GM12891 (cell line): Measurements from ENCODE around the gene F8.

Source experiments
- DNase-seq: peaks from one replicate; pipeline ENCODE4 v3.0.0; 2011; ENCODE audit warnings: low spot score; ENCODE audit not compliant: insufficient read length
- FAIRE-seq: peaks from 2 replicates; lab custom pipeline; 2011; peaks lifted over from hg19 to GRCh38; lab: Jason Lieb, UNC
- PAX5 ChIP-seq: IDR thresholded peaks from 2 replicates; pipeline ENCODE4 v1.6.1; 2011; ENCODE audit warnings: low read length, moderate library complexity, mild to moderate bottlenecking; ENCODE audit not compliant: insufficient read depth, severe bottlenecking
- POLR2A ChIP-seq: IDR thresholded peaks from 2 replicates; pipeline ENCODE4 v1.6.1; 2011; ENCODE audit warnings: low read depth, low read length, control low read depth
- POLR2AphosphoS5 ChIP-seq: IDR thresholded peaks from 2 replicates; pipeline ENCODE4 v1.6.1; 2011; ENCODE audit warnings: low read depth, low read length, control low read depth
- POU2F2 ChIP-seq: IDR thresholded peaks from 2 replicates; pipeline ENCODE4 v1.6.1; 2011; ENCODE audit warnings: low read depth, mild to moderate bottlenecking, control low read depth, low read length, moderate library complexity
- SPI1 ChIP-seq: IDR thresholded peaks from 2 replicates; pipeline ENCODE4 v1.6.1; 2011; ENCODE audit warnings: low read depth, low read length, control low read depth
- TAF1 ChIP-seq: IDR thresholded peaks from 2 replicates; pipeline ENCODE4 v1.6.1; 2011; ENCODE audit warnings: low read depth, low read length, control low read depth

F8 gene

DNA sequence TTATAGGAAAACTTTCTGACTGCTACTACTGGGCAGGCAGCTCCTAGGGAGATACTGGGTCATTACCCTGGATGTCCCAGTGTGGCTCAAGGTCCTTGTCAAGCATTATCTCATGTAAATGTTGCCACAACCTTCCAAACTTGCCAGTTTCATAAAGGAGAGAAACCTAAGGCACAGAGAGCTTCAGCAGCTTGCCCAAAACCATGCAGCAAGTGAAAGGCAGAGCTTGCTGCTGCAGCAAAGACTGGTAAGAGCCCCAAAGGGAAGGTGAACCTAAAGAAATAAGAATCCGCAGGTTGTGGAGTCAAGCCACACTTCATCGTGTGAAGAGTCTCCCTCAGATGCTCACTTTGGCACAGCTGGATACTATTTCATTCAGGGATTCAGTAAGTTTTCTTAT is 219.6 kb downstream of the F8 start:
- no peak for FAIRE-seq
- no peak for DNase-seq
- TF ChIP-seq SPI1 = no peak
- TF ChIP-seq POLR2A = no peak
- no peak for TF ChIP-seq POLR2AphosphoS5
- no peak for TF ChIP-seq PAX5
- no peak for TF ChIP-seq TAF1
- no peak for TF ChIP-seq POU2F2

DNA sequence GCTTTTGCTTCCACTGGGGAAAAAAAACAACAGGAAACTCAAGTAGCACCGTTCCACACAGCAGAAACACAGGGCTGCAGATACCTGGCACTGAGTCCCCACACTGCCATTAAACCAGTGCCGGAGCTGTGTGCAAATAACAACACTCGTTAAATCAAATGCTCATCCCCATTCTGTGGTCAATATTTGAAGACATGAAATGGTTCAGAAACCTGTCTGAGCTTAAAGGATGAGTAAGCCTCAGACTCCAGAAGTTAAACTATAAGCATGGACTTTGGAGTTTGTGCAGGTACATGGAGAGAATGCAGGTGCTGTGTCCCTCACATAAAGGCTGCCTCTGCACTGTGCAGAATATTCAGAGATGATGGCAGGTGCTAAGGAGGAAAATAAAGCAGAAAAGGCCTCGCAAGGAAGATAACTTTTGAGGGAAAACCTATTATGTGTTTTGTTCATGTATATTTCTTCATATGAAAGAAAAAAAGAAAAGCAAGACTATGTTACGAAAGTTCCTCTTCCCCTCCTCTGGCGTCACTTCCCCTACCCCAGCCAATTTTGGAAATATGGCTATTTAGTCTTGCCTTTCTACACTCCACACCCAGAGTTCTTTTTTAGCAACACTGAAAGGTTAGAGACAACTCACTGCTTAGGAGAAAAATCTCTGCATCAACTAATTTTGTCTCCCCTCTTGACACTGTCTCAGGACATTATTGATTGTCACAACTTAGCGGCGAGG is 221.9 kb downstream of the F8 start:
- no peak for TF ChIP-seq POLR2A
- no peak for TF ChIP-seq POU2F2
- TF ChIP-seq TAF1 = no peak
- TF ChIP-seq PAX5 = no peak
- TF ChIP-seq POLR2AphosphoS5 = no peak
- TF ChIP-seq SPI1 = no peak
- DNase-seq (no peak), FAIRE-seq (peak; percentile 35)

DNA sequence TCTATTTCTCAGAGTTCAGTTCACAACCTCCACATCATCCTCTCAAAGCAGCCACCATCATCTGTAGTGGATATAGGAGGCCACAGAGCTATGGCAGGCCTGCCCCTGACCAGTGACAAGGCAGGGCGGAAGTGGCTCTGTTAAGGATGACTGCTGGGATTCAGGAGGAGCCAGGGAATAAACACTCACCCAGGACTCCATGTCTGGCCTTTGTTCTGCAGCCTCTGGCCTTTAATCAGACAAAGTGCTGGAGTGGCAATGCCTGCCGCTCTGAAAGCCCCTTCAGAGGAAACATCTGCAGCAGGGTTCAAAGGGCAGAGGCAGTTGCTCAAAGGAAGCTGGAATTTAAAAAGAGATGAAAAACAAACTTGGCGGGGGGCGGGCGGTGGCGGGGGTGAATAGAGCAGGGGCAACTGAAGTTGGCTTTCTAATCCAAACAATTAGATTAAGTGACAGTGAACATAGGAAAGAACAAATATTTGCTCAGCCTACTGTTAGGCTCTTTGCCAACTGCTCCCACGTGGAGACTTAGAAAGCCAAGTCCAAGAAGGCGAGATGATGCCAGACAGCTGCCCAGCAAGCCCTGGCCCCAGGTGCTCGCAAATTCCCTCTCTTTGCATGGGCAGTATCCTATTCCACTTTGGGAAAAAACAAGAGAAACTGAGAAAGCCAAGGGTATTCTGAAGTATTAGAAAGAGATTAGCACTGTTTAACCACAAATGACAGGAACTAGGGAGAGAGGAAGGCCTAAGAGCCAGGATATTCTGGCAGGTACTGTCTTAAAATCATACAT is 222.8 kb downstream of the F8 start:
- no peak for TF ChIP-seq PAX5
- TF ChIP-seq POLR2A = no peak
- no peak for TF ChIP-seq POU2F2
- TF ChIP-seq POLR2AphosphoS5 = no peak
- no peak for TF ChIP-seq SPI1
- TF ChIP-seq TAF1 = no peak
- DNase-seq (no peak), FAIRE-seq (no peak)

DNA sequence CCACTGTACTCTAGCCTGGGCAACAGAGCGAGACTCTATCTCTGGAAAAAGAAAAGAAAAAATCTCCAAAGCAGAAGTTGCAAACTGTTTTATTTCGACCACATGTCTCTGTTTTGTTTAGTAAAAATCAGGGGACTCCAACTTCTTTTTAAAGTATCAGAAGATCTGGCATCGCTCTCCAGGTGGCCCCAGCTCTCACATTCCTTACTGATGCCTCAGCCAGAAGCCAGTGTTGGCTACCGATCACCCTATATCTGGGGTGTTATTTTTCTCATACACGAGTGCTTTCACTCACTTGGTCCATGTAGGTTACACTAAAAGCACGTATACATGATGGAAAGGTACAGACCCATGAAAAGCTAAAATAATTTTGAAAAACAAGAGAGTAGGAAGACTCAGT is 225.5 kb downstream of the F8 start:
- DNase-seq = no peak
- peak; percentile 59 for FAIRE-seq
- TF ChIP-seq PAX5 (no peak), POLR2A (no peak), POLR2AphosphoS5 (no peak), SPI1 (no peak), POU2F2 (no peak), TAF1 (no peak)

DNA sequence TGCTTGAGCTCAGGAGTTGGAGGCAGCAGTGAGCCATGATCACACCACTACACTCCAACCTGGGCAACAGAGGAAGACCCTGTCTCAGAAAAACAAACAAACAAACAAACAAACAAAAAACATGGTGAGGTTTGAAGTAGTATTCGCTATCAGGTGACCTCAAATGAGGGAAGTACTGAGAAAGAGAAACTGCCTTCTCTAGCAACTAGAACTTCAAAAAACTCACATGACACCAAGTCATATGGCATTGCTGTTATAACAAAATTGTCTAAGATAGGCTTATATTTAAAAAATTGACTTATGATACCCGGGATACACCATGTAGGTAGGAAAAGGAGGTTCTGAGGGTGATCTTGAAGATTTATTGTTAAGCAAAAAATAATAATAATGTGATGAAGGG is 227.5 kb downstream of the F8 start:
- FAIRE-seq (peak; percentile 31), DNase-seq (no peak)
- TF ChIP-seq POU2F2 (no peak), SPI1 (no peak)

DNA sequence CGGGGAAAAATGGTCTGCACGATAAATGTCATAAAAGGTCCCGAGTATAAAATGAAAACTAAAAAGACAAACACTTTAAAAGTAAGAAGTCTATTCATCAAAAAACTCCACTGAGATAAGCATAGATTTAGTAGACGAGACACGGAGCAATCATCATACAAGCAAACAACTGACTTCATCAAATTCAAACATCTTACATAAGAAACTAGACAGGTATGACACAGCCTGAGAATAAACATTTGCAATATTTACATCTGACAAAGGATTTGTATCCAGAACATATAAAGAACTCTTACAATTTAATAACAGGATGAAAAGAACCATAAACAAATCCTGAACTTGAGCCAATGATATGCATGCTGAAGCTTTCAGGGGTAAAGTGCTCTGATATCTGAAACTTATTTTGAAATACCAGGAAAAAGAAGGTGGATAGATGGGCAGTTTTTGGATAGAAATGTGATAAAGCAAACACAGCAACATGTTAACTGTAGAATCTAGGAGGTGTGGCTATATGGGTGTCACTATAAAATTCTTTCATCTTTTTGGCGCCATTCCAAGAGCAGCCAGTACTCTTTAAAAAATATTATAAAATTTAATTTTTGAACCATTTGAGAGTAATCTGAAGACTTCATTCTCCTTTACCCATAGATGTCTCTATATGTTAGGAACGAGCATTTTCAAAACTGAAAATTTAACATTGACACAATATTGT is 229.3 kb downstream of the F8 start:
- FAIRE-seq (no peak), DNase-seq (no peak)
- TF ChIP-seq TAF1 = no peak
- no peak for TF ChIP-seq PAX5
- no peak for TF ChIP-seq SPI1
- no peak for TF ChIP-seq POU2F2
- no peak for TF ChIP-seq POLR2AphosphoS5
- TF ChIP-seq POLR2A = no peak

DNA sequence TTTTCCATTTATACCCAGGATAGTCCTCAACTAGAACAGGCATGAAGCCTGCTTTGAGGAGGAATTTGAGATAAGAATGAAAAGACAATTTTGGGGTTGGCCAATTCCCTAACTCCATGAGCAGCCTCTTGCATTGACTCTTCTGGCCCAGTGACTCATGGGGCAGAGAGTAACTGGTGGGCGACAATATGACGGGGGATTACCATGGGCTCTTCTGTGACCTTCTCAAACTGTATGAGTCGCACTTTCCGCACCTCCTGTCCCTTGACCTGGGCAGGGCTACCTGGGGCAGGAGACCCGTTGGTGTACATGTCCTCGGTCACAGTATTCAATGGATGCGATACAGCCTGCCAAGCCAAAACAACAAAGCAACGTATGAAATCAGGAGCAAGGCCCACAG is 230.6 kb downstream of the F8 start:
- DNase-seq = no peak
- FAIRE-seq = no peak
- TF ChIP-seq POU2F2 = no peak
- TF ChIP-seq POLR2AphosphoS5 = no peak
- no peak for TF ChIP-seq SPI1

DNA sequence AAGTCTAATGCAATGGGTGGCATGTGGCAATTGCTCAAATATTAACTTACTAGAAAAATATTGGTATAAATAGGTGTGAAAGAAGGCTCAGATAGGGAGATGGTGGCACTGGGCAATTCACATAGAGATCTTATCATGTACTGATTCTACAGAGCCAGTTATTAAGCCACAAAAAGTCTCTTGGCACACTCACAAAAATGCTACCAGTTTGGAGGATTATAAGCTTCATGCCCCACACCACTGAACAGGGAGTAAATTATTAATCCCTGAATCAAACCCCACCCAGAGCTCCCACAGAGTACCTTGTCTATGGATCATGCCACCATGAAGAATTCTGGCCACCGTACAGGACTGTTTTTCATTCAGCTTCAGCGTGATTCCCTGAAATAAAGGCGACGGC is 231.1 kb downstream of the F8 start:
- TF ChIP-seq POU2F2 = no peak
- no peak for TF ChIP-seq POLR2AphosphoS5
- FAIRE-seq (peak; percentile 5), DNase-seq (no peak)
